WTC11 (cell line): ENCODE results near the gene MED9. TPM values are rescaled to one million over a fixed set of nuclear protein-coding genes. Genes with fewer than 3 reads are reported as not detected.

ENCODE experiments used
- ATAC-seq: fragments of 200-7000 bp; cut with Tn5 transposase; 2 replicates; pipeline ENCODE4 v1.10.0; 2021; ENCODE audit warnings: mild to moderate bottlenecking, moderate library complexity
- CTCF ChIA-PET: fragments of 300-600 bp; sonication (Branson Sonifier 250); formaldehyde crosslinking; loops from one replicate; lab custom pipeline; 2021; ENCODE audit warnings: antibody characterized with exemption; lab: Charles Lee
- POLR2A ChIA-PET: fragments of 350-600 bp; sonication (Branson Sonifier 250); formaldehyde crosslinking; loops from one replicate; lab custom pipeline; 2021; ENCODE audit warnings: antibody characterized with exemption; lab: Charles Lee
- DNase-seq: peaks from one replicate; pipeline ENCODE4 v3.0.0; 2021; ENCODE audit warnings: low spot score
- H3K27ac Mint-ChIP-seq: 2 replicates; pipeline ENCODE4 v1.8.0; 2021; ENCODE audit warnings: mixed read lengths
- H3K27me3 Mint-ChIP-seq: 2 replicates; pipeline ENCODE4 v1.8.0; 2021; ENCODE audit warnings: low read depth, mild to moderate bottlenecking, moderate library complexity, mixed read lengths
- H3K36me3 Mint-ChIP-seq: 2 replicates; pipeline ENCODE4 v1.8.0; 2021; ENCODE audit warnings: mixed read lengths
- H3K4me1 Mint-ChIP-seq: 2 replicates; pipeline ENCODE4 v1.8.0; 2022; ENCODE audit warnings: mixed read lengths
- H3K4me3 Mint-ChIP-seq: 2 replicates; pipeline ENCODE4 v1.8.0; 2021; ENCODE audit warnings: mild to moderate bottlenecking, moderate library complexity, mixed read lengths
- H3K9me3 Mint-ChIP-seq: 2 replicates; pipeline ENCODE4 v1.8.0; 2021; ENCODE audit warnings: mixed read lengths
- ETV6 ChIP-seq: sonication (generic); formaldehyde crosslinking; IDR thresholded peaks from 2 replicates; pipeline ENCODE4 v1.8.1; 2022; ENCODE audit warnings: mild to moderate bottlenecking, missing genetic modification reagents
- GABPB1 ChIP-seq: sonication (generic); formaldehyde crosslinking; IDR thresholded peaks from 2 replicates; pipeline ENCODE4 v1.8.1; 2023; ENCODE audit warnings: mild to moderate bottlenecking, missing genetic modification reagents
- HMGA2 ChIP-seq: fragments of 250-450 bp; sonication (Bioruptor Pico); IDR thresholded peaks from 2 replicates; pipeline ENCODE4 v1.4.0; 2021; ENCODE audit warnings: mild to moderate bottlenecking, moderate library complexity
- SMAD3 ChIP-seq: sonication (generic); formaldehyde crosslinking; IDR thresholded peaks from 2 replicates; pipeline ENCODE4 v1.8.0; 2022; ENCODE audit warnings: missing genetic modification reagents, mild to moderate bottlenecking, borderline replicate concordance
- SP1 ChIP-seq: sonication (generic); formaldehyde crosslinking; conservative IDR thresholded peaks from 2 replicates; pipeline ENCODE4 v1.8.1; 2022; ENCODE audit warnings: missing genetic modification reagents
- ZBTB21 ChIP-seq: sonication (generic); formaldehyde crosslinking; IDR thresholded peaks from 2 replicates; pipeline ENCODE4 v1.8.1; 2023; ENCODE audit warnings: mild to moderate bottlenecking, missing genetic modification reagents, borderline replicate concordance
- ZNF423 ChIP-seq: fragments of 250-450 bp; sonication (Bioruptor Pico); IDR thresholded peaks from 2 replicates; pipeline ENCODE4 v2.1.2; 2022; ENCODE audit warnings: mild to moderate bottlenecking, moderate library complexity
- total RNA-seq: library from RNA; stranded (reverse); gene quantifications from 3 replicates; pipeline ENCODE4 v1.2.3, GENCODE V29; 2021
- TF ChIP-seq, protein P1 (sequence below): fragments of 250-450 bp; sonication (Bioruptor Pico); IDR thresholded peaks from 2 replicates; pipeline ENCODE4 v1.8.0; 2021; ENCODE audit warnings: mild to moderate bottlenecking
- TF ChIP-seq, protein P2 (sequence below): sonication (generic); formaldehyde crosslinking; IDR thresholded peaks from 2 replicates; pipeline ENCODE4 v1.8.1; 2022; ENCODE audit warnings: mild to moderate bottlenecking, moderate library complexity, missing genetic modification reagents
- TF ChIP-seq, protein P3 (sequence below): sonication (generic); formaldehyde crosslinking; IDR thresholded peaks from 2 replicates; pipeline ENCODE4 v1.8.1; 2022; ENCODE audit warnings: low read depth, mild to moderate bottlenecking, moderate library complexity, missing genetic modification reagents, borderline replicate concordance
- TF ChIP-seq, protein P4 (sequence below): sonication (generic); formaldehyde crosslinking; IDR thresholded peaks from 2 replicates; pipeline ENCODE4 v1.8.0; 2022; ENCODE audit warnings: mild to moderate bottlenecking, missing genetic modification reagents
- TF ChIP-seq, protein P5 (sequence below): sonication (generic); formaldehyde crosslinking; conservative IDR thresholded peaks from 2 replicates; pipeline ENCODE4 v1.8.1; 2023; ENCODE audit warnings: mild to moderate bottlenecking, low read depth, missing genetic modification reagents, moderate library complexity
- TF ChIP-seq, protein P6 (sequence below): fragments of 250-450 bp; sonication (Bioruptor Pico); IDR thresholded peaks from 2 replicates; pipeline ENCODE4 v1.9.0; 2021; ENCODE audit warnings: moderate library complexity, mild to moderate bottlenecking, inconsistent platforms, borderline replicate concordance

Gene MED9
- total RNA-seq, 1 experiment from 2014 or later = 21.1 TPM

DNA sequence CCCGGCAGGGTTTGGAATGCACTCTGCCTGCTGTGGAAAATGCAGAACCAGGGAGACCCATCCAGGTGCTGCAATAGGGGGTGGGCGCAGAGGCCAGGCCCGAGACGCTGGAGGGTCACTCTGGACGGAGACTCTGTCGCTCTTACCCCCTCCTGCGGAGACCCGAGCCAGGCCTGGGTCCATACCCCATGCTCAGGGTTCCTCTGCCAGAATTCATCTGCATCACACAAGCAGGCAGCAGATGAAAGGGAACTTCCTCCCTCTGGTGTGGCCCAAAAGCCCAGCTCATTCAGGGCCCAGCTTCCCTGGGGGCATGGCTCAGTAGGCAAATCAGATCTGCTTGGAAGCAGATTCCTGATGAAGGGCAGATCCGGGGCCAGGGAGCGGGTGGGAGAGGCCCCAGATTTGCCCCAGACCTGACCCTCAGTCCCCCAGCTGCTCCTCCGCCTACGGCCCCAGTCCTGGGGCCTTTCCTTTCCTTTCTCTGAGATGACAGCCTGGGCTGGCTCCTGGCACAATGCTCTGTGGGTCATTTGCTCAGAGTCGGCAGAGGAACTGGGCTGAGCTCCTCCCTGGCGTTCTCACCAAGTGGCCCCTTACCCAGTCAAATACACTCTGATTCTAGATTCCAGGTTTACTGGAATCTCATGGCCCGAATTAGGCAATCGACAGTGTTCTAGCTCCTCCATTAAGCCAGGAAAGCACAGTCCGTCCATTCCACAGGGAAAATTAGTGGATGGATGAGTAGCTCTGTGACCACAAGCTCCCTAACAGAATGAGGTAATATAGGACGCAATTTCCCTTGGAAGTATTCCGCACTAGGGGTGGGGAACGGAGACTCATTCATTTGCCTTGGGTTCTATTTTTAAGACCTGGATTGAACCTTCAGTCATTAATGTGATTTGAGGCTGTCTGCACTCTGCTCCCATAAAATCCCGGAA lies 38.5 kb downstream of the MED9 start:
- DNase-seq (peak; percentile 58), ATAC-seq (peak; percentile 83)
- TF ChIP-seq, protein P1, sequence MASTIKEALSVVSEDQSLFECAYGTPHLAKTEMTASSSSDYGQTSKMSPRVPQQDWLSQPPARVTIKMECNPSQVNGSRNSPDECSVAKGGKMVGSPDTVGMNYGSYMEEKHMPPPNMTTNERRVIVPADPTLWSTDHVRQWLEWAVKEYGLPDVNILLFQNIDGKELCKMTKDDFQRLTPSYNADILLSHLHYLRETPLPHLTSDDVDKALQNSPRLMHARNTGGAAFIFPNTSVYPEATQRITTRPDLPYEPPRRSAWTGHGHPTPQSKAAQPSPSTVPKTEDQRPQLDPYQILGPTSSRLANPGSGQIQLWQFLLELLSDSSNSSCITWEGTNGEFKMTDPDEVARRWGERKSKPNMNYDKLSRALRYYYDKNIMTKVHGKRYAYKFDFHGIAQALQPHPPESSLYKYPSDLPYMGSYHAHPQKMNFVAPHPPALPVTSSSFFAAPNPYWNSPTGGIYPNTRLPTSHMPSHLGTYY (CRISPR knock-in tag) = no peak
- TF ChIP-seq ZNF423 (CRISPR knock-in tag) = peak; percentile 53; the same call in 1 of the 2 replicates
- TF ChIP-seq, protein P2, sequence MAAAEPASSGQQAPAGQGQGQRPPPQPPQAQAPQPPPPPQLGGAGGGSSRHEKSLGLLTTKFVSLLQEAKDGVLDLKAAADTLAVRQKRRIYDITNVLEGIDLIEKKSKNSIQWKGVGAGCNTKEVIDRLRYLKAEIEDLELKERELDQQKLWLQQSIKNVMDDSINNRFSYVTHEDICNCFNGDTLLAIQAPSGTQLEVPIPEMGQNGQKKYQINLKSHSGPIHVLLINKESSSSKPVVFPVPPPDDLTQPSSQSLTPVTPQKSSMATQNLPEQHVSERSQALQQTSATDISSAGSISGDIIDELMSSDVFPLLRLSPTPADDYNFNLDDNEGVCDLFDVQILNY (CRISPR knock-in tag) = no peak
- 0 out of 2 replicates have a peak, but pooled peaks have one; percentile 11 for TF ChIP-seq SP1 (CRISPR knock-in tag)
- peak; percentile 53; the same call in 1 of the 2 replicates for TF ChIP-seq ETV6 (CRISPR knock-in tag)
- TF ChIP-seq, protein P3, sequence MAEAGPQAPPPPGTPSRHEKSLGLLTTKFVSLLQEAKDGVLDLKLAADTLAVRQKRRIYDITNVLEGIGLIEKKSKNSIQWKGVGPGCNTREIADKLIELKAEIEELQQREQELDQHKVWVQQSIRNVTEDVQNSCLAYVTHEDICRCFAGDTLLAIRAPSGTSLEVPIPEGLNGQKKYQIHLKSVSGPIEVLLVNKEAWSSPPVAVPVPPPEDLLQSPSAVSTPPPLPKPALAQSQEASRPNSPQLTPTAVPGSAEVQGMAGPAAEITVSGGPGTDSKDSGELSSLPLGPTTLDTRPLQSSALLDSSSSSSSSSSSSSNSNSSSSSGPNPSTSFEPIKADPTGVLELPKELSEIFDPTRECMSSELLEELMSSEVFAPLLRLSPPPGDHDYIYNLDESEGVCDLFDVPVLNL (CRISPR knock-in tag) = no peak
- TF ChIP-seq ZBTB21 = no peak
- TF ChIP-seq, protein P4, sequence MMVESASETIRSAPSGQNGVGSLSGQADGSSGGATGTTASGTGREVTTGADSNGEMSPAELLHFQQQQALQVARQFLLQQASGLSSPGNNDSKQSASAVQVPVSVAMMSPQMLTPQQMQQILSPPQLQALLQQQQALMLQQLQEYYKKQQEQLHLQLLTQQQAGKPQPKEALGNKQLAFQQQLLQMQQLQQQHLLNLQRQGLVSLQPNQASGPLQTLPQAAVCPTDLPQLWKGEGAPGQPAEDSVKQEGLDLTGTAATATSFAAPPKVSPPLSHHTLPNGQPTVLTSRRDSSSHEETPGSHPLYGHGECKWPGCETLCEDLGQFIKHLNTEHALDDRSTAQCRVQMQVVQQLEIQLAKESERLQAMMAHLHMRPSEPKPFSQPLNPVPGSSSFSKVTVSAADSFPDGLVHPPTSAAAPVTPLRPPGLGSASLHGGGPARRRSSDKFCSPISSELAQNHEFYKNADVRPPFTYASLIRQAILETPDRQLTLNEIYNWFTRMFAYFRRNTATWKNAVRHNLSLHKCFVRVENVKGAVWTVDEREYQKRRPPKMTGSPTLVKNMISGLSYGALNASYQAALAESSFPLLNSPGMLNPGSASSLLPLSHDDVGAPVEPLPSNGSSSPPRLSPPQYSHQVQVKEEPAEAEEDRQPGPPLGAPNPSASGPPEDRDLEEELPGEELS = 0 out of 2 replicates have a peak, but pooled peaks have one; percentile 16
- no peaks in the 10 kb centered on the region for H3K27me3 Mint-ChIP-seq
- H3K36me3 Mint-ChIP-seq = no peaks in the 10 kb centered on the region
- H3K27ac Mint-ChIP-seq = peak overlapping the region; percentile 79
- H3K4me1 Mint-ChIP-seq = peaks cover 22% of the 10 kb centered on the region
- H3K9me3 Mint-ChIP-seq = no peaks in the 10 kb centered on the region
- ChIA-PET CTCF (interaction anchor here (0.5 to 3.6 kb wide), 8 partner anchors 10 to 160 kb away, joined by 3 to 46 read pairs (median 6); partner anchors contain the start of gene RASD1), POLR2A (interaction anchor here (0.8 to 1.4 kb wide), 3 partner anchors 13 to 18 kb away, joined by 3 read pairs; no protein-coding TSS in a partner anchor)
- H3K4me3 Mint-ChIP-seq = no peak overlapping the region

DNA sequence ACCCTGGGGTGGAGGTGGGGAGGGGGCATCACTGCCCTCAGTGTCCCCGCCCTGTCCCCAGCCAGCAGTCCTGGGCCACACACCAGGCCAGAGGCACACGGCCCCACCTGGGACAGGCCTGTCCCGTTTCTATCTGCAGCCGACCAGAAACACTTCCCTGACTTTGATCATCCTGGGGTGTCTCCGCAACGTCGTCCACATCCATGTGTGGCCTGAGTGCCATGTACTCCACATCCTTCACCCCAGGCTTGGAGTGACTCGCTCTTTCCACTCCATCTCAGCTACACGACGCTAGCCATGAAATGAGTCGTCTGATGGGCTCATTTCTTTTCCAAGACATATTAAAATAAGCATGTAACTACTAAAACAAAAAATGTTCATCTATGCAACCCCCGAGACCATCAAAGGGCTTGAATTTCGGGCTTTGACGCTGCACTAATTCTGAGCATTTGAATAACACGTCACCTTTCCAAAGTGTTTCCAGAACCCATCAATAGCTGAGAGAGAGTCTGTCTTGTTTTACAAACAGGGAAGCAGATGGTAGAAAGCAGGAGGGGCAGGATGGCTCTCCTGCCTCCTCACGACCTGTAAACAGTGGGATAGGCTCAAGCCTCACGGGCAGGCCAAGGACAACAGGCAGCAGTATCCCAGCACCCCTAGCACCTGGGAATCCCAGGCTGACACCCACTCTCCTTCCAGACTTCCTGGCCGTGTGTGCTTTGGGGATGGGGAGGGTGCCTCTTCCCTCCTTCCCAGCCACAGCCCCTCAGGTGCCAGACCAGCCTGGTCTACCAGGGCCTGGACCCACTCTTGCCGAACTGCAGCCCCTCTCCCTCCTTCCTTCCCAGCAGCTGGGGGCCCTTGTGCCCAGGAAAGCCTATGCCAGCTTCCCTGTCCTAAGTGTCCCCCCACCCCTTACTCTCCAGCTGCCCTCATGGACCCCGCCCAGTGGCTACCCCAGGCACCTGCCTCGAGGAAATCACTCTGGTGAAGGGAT lies 39.4 kb downstream of the MED9 start:
- ATAC-seq (no peak), DNase-seq (no peak)
- POLR2A ChIA-PET = interaction anchor here (1.4 kb wide), 1 partner anchor 19 kb away, joined by 3 read pairs; no protein-coding TSS in a partner anchor
- no peaks in the 10 kb centered on the region for H3K36me3 Mint-ChIP-seq
- H3K27me3 Mint-ChIP-seq = no peaks in the 10 kb centered on the region
- H3K4me3 Mint-ChIP-seq = no peak overlapping the region
- TF ChIP-seq GABPB1 (CRISPR knock-in tag) (no peak), HMGA2 (CRISPR knock-in tag) (no peak), SMAD3 (no peak)
- TF ChIP-seq, protein P5, sequence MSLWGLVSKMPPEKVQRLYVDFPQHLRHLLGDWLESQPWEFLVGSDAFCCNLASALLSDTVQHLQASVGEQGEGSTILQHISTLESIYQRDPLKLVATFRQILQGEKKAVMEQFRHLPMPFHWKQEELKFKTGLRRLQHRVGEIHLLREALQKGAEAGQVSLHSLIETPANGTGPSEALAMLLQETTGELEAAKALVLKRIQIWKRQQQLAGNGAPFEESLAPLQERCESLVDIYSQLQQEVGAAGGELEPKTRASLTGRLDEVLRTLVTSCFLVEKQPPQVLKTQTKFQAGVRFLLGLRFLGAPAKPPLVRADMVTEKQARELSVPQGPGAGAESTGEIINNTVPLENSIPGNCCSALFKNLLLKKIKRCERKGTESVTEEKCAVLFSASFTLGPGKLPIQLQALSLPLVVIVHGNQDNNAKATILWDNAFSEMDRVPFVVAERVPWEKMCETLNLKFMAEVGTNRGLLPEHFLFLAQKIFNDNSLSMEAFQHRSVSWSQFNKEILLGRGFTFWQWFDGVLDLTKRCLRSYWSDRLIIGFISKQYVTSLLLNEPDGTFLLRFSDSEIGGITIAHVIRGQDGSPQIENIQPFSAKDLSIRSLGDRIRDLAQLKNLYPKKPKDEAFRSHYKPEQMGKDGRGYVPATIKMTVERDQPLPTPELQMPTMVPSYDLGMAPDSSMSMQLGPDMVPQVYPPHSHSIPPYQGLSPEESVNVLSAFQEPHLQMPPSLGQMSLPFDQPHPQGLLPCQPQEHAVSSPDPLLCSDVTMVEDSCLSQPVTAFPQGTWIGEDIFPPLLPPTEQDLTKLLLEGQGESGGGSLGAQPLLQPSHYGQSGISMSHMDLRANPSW = no peak
- TF ChIP-seq, protein P6, sequence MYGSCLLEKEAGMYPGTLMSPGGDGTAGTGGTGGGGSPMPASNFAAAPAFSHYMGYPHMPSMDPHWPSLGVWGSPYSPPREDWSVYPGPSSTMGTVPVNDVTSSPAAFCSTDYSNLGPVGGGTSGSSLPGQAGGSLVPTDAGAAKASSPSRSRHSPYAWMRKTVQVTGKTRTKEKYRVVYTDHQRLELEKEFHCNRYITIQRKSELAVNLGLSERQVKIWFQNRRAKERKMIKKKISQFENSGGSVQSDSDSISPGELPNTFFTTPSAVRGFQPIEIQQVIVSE (CRISPR knock-in tag) = no peak
- peak overlapping the region; percentile 67 for H3K27ac Mint-ChIP-seq
- CTCF ChIA-PET = interaction anchor here (0.6 to 3.6 kb wide), 6 partner anchors 11 to 70 kb away, joined by 4 to 46 read pairs (median 6); partner anchors contain the start of gene RASD1
- H3K9me3 Mint-ChIP-seq = no peaks in the 10 kb centered on the region
- H3K4me1 Mint-ChIP-seq = peaks cover 22% of the 10 kb centered on the region
